GM19395 (cell line): Measurements from ENCODE around the gene LRPAP1.
"Not testable (repeated sequence)": the region's sequence is repeated elsewhere in the genome, so short reads cannot be mapped to it uniquely, and the experiment has no call there.

Experiments used
- ATAC-seq: cut with Tn5 transposase; IDR thresholded peaks from one replicate; pipeline ENCODE4 v1.9.1; 2021; ENCODE audit warnings: mild to moderate bottlenecking, moderate library complexity; ENCODE audit not compliant: unreplicated experiment

The LRPAP1 gene

DNA sequence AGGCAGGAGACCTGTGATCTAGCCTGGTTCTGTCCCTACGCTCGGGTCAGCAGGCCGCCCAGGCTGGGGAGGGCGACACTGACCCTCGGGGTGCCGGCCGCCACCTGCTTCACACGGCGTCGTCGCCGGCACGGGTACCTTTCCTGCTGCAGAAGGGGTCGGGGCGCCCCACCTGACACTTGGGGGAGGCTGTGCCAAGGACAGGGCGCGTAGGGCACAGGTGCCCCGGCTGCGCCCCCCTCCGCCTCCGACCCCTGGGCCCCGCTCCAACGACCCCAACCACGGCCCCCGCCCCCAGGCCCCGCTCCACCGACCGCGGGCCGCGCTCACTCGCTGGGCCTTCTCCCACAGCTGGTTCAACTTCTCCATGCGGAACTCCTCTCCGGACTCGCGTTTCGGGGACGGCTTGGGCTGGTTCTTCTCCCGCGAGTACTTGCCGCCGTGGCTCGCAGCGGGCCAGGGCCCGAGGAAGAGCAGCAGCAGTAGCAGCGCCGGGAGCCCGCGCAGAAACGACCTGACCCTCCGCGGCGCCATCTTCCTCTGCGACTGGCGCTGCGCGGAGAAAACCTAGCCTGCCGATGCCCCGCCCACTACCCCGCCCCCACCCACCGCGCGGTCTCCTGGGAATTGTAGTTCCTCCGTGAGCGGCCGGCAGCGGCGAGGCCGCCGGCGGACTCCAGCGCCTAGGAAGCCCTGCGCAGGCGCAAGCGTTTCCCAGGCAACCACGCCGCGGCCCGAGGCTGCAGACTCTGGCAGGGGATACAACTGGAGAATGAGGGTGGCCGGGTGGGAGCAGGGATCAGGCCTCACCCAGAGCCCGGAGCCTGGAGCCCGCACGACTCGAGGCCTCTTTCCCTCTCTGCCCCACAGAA, at the start of gene LRPAP1:
Gene LRPAP1, minus strand, starts transcription at position 544 of the 872 bp plus-strand sequence. Its CDS starts 10 bp downstream, at position 534.
- ATAC-seq = peak; percentile 87

- not testable (repeated sequence) for ATAC-seq
These were observed 49.3 kb upstream of the LRPAP1 start for GRCh38 chr4:3581334-3582090.

DNA sequence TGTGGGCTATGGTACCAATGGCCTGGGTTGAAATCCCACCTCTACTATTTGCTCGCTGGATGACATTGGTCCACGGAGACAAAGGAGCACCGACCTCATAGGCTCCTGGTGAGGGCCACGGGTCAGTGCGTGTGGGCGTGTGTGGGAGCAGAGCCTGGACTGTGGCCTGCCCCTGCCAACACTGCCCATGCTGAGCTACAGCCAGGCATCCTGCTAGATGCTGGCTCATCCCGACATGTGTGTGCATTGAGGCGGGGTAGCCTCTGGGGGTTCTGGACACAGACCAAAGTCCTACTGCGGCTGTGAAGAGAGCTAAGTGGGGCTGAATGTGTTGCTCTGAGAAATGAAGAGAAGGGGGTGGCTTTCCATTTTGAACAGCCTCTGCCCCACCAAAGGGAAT, 48.6 kb upstream of the LRPAP1 start:
- ATAC-seq = not testable (repeated sequence)

- ATAC-seq = not testable (repeated sequence)
These were observed 46.4 kb upstream of the LRPAP1 start for GRCh38 chr4:3578527-3579144.

DNA sequence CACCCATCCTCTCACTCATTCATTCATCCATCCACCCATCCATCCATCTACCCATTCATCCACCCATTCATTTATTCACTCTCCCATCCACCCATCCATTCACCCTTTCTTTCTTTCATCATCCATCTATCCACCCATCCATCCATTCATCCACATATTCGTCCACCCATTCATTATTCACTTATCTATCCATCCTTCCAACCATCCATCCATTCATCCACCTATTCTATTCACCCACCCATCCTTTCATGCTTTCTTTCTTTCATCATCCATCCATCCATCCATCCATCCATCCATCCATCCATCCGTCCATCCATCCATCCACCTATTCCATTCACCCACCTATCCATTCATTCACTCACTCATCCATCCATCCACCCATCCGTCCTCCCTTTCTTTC, 45.8 kb upstream of the LRPAP1 start:
- ATAC-seq = not testable (repeated sequence)

- ATAC-seq = not testable (repeated sequence)
These were observed 45.1 kb upstream of the LRPAP1 start for GRCh38 chr4:3577208-3577892.

DNA sequence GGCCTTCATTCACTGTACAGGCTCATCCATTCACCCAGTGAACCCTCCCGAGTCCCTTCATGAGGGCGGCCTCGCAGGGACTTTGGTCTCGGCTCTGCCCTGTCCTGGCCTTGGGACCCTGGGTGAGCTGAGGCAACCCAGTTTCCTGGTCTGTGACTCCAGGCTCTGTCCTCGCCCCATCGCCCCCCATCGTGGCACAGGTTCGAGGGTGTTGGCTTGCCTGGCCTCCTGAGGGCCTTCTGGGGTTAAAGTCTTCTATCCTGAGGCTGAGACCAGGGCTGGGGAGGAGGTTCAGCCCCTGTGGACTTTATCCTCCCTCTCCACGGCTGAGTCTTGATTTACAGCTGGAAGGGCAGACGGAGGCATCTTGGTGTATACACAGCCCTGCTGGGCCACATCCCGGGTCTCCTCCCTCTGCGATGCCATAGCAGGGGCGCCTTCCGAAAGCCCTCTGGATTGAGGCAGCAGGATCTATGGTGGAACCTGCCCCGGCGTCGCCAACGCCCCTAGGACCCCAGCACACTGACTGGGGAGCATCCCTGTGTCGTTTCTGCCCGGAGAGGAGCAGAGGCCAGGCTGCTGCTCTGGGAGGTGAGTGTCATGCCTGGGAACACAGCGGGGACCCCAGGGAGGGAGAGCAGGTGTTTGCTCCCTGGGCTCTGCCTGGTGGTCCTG, 44.4 kb upstream of the LRPAP1 start:
- ATAC-seq = not testable (repeated sequence)

DNA sequence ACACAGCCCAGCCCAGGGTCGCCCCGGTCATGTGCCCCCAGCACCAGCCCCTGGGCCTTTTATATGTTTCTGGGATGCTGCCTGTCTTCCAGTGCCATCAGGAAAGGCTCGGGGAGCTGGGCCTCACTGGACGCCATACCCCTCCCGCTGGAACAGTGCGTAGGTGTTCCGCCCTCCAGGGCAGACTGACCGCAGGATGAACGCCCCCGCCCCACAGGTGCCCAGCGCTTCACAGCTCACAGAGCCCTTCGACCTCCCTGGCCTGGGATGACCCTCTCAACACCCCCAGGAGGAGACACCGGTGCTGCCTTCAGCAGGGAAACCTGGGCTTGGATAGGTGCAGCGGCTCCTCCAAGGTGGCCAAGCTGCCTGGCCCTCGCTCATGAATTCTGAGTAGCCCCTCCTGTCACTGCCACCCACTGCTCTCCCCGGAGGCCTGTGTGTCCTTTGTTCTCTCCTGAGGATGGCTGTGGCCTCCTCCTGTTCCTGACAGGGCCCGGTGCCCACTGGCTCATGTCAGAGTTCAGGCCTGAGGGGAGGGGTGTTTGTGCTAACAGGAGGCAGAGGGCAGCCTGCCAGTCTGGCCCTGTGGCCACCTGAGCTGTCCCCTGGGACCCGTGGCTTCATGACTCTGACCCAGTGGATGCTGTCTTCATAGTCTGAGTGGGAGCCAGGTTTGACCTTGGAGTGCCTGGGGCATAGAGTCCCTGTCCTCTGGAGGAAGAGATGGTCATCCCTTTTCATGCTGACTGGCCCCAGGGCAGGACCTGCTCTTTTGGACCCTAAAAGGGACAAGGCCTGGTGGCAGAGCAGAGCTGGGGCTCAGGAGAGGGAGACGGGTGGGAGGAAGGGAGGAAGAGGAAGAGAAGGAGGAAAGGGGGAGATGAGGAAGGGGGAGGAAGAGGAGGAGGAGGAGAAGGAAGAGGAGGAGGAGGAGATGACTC, 43.5 kb upstream of the LRPAP1 start:
- not testable (repeated sequence) for ATAC-seq

- not testable (repeated sequence) for ATAC-seq
These were observed 42.6 kb upstream of the LRPAP1 start for GRCh38 chr4:3574865-3575264.

GRCh38 chr4:3574346-3574745, 42.1 kb upstream of the LRPAP1 start:
- not testable (repeated sequence) for ATAC-seq

GRCh38 chr4:3573131-3573530, 40.9 kb upstream of the LRPAP1 start:
- ATAC-seq = no peak

- no peak for ATAC-seq
These were observed 40.1 kb upstream of the LRPAP1 start for GRCh38 chr4:3572363-3572762.

GRCh38 chr4:3571921-3572320, 39.7 kb upstream of the LRPAP1 start:
- ATAC-seq = no peak

- ATAC-seq = not testable (repeated sequence)
These were observed 38.7 kb upstream of the LRPAP1 start for GRCh38 chr4:3570923-3571322.

DNA sequence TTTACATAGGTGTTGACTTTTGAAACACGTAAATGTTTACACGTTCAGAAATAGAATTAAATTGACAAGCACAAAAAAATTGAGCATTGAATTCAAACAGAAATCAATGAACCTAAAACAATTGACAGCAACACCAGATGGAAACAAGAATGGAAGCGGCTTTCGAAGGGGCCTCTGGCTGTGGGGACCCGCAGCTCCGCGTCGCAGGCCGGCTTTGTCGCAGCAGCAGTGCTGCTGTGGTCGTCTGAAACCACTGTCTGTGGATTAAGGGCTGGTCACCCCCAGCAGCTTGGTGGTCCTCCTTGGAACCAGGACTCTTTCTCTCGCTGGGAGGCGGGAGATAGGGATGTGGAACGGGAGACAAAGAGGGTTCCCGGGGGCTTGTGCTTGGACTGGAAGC, 37.4 kb upstream of the LRPAP1 start:
- not testable (repeated sequence) for ATAC-seq

- not testable (repeated sequence) for ATAC-seq
These were observed 34.5 kb upstream of the LRPAP1 start for GRCh38 chr4:3566701-3567100.

DNA sequence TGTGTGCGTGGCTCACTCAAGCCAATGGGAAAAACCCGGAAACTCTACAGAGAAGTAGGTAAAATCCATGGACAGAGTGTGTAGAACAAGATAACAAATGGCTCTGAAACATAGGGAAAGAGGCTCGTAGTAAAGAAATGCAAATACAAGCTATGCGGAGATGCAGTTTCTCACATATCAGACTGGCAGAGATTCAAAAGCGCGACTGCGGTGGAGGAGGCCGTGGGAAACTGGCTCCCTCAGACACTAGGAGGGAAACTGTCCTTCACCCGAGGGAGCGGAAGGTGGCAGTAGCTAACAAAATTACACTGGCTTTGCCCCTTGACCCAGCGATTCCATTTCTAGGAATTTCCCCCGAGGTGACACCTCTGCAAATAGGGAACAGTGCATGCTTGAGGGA, 34.1 kb upstream of the LRPAP1 start:
- not testable (repeated sequence) for ATAC-seq

GRCh38 chr4:3564948-3565347, 32.7 kb upstream of the LRPAP1 start:
- not testable (repeated sequence) for ATAC-seq

- ATAC-seq = no peak
These were observed 31.2 kb upstream of the LRPAP1 start for GRCh38 chr4:3563403-3563802.
